ENCODE data around the gene NIT2.
"Not testable (repeated sequence)": the region's sequence is repeated elsewhere in the genome, so short reads cannot be mapped to it uniquely, and the experiment has no call there.

DNA sequence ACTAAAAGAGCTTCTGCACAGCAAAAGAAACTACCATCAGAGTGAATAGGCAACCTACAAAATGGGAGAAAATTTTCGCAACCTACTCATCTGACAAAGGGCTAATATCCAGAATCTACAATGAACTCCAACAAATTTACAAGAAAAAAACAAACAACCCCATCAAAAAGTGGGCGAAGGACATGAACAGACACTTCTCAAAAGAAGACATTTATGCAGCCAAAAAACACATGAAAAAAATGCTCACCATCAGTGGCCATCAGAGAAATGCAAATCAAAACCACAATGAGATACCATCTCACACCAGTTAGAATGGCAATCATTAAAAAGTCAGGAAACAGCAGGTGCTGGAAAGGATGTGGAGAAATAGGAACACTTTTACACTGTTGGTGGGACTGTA, 17.2 kb downstream of the NIT2 start:
- TF ChIP-seq, protein P1, sequence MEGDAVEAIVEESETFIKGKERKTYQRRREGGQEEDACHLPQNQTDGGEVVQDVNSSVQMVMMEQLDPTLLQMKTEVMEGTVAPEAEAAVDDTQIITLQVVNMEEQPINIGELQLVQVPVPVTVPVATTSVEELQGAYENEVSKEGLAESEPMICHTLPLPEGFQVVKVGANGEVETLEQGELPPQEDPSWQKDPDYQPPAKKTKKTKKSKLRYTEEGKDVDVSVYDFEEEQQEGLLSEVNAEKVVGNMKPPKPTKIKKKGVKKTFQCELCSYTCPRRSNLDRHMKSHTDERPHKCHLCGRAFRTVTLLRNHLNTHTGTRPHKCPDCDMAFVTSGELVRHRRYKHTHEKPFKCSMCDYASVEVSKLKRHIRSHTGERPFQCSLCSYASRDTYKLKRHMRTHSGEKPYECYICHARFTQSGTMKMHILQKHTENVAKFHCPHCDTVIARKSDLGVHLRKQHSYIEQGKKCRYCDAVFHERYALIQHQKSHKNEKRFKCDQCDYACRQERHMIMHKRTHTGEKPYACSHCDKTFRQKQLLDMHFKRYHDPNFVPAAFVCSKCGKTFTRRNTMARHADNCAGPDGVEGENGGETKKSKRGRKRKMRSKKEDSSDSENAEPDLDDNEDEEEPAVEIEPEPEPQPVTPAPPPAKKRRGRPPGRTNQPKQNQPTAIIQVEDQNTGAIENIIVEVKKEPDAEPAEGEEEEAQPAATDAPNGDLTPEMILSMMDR (IDR thresholded peaks at IDR 0.05), result not testable (repeated sequence)
- not testable (repeated sequence) for TF ChIP-seq POLR2A, POLR2AphosphoS5 (IDR thresholded peaks at IDR 0.05)

Measured in suprapubic skin (tissue), 4 donors.